Vagina (tissue), 2 donors: ENCODE measurements around the gene RCN2.

Source experiments
- POLR2A ChIP-seq, 2 donors: fragments of 450-650 bp; IDR thresholded peaks; one replicate each; pipeline ENCODE4 v1.6.1; 2017; ENCODE audit warnings: antibody characterized with exemption in 2 of 2, mild to moderate bottlenecking in 2 of 2, moderate library complexity in 2 of 2
- TF ChIP-seq, protein P1 (sequence below), 3 experiments: fragments of 450-650 bp in 2 of 3; fragments of 200-600 bp in 1 of 3; sonication (generic) in 1 of 3; IDR thresholded peaks; one replicate each; pipeline ENCODE4 v1.5.1; 2017 to 2019; ENCODE audit warnings: antibody characterized with exemption in 3 of 3, mild to moderate bottlenecking in 2 of 3, moderate library complexity in 2 of 3

DNA sequence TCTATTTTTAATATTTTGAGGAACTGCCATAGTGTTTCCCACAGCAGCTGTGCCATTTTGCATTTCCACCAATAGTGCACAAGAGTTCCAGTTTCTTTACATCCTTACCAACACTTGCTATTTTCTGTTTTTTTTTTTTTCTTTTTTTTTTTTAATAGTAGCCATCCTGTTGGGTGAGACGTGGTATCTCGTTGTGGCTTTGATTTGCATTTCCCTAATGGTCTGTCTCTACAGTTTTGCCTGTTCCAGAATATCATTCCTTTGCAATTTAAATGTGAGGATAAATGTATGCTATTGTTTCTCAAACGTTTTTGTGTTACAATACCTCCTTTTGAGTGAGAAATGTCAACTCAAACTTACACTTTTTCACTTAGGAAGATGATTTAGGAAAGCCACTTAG lies 22.4 kb downstream of the RCN2 start:
- TF ChIP-seq, protein P1, sequence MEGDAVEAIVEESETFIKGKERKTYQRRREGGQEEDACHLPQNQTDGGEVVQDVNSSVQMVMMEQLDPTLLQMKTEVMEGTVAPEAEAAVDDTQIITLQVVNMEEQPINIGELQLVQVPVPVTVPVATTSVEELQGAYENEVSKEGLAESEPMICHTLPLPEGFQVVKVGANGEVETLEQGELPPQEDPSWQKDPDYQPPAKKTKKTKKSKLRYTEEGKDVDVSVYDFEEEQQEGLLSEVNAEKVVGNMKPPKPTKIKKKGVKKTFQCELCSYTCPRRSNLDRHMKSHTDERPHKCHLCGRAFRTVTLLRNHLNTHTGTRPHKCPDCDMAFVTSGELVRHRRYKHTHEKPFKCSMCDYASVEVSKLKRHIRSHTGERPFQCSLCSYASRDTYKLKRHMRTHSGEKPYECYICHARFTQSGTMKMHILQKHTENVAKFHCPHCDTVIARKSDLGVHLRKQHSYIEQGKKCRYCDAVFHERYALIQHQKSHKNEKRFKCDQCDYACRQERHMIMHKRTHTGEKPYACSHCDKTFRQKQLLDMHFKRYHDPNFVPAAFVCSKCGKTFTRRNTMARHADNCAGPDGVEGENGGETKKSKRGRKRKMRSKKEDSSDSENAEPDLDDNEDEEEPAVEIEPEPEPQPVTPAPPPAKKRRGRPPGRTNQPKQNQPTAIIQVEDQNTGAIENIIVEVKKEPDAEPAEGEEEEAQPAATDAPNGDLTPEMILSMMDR (IDR thresholded peaks at IDR 0.05) = no peak
- no peak for TF ChIP-seq POLR2A (IDR thresholded peaks at IDR 0.05)
